Upper lobe of left lung (tissue), 6 donors: ENCODE results near the gene MRPS18A. TPM values are rescaled to one million over a fixed set of nuclear protein-coding genes. Genes with fewer than 3 reads are reported as not detected.

Source experiments
- ATAC-seq, 2 donors: fragments of 200-7000 bp; cut with Tn5 transposase; one replicate each; pipeline ENCODE4 v1.9.1; 2022; ENCODE audit warnings: mild to moderate bottlenecking in 2 of 2, moderate library complexity in 2 of 2; ENCODE audit not compliant: low FRiP score in 2 of 2
- DNase-seq, 2 donors: peaks; one replicate each; pipeline ENCODE4 v3.0.0-alpha.2; 2019 to 2020
- H3K27ac ChIP-seq, 4 donors: fragments of 200-600 bp; sonication (generic); one replicate each; pipeline ENCODE4 v1.5.1; 2016 to 2019
- H3K27me3 ChIP-seq, 4 donors: fragments of 200-600 bp; sonication (generic); one replicate each; pipeline ENCODE4 v1.5.1; 2017 to 2019
- H3K36me3 ChIP-seq, 4 donors: fragments of 200-600 bp; sonication (generic); one replicate each; pipeline ENCODE4 v1.5.1; 2016 to 2019
- H3K4me1 ChIP-seq, 4 donors: fragments of 200-600 bp; sonication (generic); one replicate each; pipeline ENCODE4 v1.5.1; 2018 to 2019
- H3K4me3 ChIP-seq, 4 donors: fragments of 200-600 bp; sonication (generic); one replicate each; pipeline ENCODE4 v1.5.1; 2017 to 2019; ENCODE audit warnings: mild to moderate bottlenecking in 2 of 4, moderate library complexity in 1 of 4
- H3K9me3 ChIP-seq, 4 donors: fragments of 200-600 bp; sonication (generic); one replicate each; pipeline ENCODE4 v1.5.1; 2018 to 2019
- EP300 ChIP-seq, 4 donors: sonication (generic); formaldehyde crosslinking; IDR thresholded peaks; one replicate each; pipeline ENCODE4 v1.5.1; 2017; ENCODE audit warnings: antibody characterized with exemption in 4 of 4, control low read depth in 2 of 4
- POLR2A ChIP-seq, 4 donors: fragments of 450-650 bp; IDR thresholded peaks; one replicate each; pipeline ENCODE4 v1.5.1; 2016 to 2017; ENCODE audit warnings: antibody characterized with exemption in 4 of 4, mild to moderate bottlenecking in 2 of 4
- POLR2AphosphoS5 ChIP-seq, 2 donors: sonication (generic); formaldehyde crosslinking; IDR thresholded peaks; one replicate each; pipeline ENCODE4 v1.5.1; 2017; ENCODE audit warnings: antibody characterized with exemption in 2 of 2
- WGBS, 2 donors: methylation state at CpG; one replicate each; pipeline ENCODE4 v1.1.5; 2017 to 2018; 5-methylcytosine and 5-hydroxymethylcytosine counted together
- total RNA-seq, 6 donors: library from RNA; depleted of rRNA in 4 of 6; stranded (reverse); fragments of >200 nt in 4 of 6; gene quantifications; one replicate each; pipeline versions ENCODE4 v1.1.0 to v1.2.1, GENCODE V29; 2016 to 2021
- TF ChIP-seq, protein P1 (sequence below), 6 experiments: fragments of 450-650 bp in 4 of 6; fragments of 200-600 bp in 2 of 6; sonication (generic) in 2 of 6; IDR thresholded peaks; one replicate each; pipeline ENCODE4 v1.5.1; 2016 to 2019; ENCODE audit warnings: antibody characterized with exemption in 6 of 6
- donor health status: DM: no; HTN: no; CAD: no; lungs with moderate emphysema.
- donor health status: DM: no; HTN: yes; CAD: no; lungs with severe emphysema.

The MRPS18A gene
- total RNA-seq, 6 donors from 2014 or later: 21.0 to 45.6 (median 33.4) TPM

GRCh38 chr6:43727634-43728033 is 40.0 kb upstream of the MRPS18A start:
- H3K4me1 ChIP-seq: peaks cover 22 to 28% (median 25%) of the 10 kb centered on the region in 4 donors
- TF ChIP-seq, protein P1, sequence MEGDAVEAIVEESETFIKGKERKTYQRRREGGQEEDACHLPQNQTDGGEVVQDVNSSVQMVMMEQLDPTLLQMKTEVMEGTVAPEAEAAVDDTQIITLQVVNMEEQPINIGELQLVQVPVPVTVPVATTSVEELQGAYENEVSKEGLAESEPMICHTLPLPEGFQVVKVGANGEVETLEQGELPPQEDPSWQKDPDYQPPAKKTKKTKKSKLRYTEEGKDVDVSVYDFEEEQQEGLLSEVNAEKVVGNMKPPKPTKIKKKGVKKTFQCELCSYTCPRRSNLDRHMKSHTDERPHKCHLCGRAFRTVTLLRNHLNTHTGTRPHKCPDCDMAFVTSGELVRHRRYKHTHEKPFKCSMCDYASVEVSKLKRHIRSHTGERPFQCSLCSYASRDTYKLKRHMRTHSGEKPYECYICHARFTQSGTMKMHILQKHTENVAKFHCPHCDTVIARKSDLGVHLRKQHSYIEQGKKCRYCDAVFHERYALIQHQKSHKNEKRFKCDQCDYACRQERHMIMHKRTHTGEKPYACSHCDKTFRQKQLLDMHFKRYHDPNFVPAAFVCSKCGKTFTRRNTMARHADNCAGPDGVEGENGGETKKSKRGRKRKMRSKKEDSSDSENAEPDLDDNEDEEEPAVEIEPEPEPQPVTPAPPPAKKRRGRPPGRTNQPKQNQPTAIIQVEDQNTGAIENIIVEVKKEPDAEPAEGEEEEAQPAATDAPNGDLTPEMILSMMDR (IDR thresholded peaks at IDR 0.05): no peak
- TF ChIP-seq EP300 (IDR thresholded peaks at IDR 0.05): no peak
- no peak for TF ChIP-seq POLR2A (IDR thresholded peaks at IDR 0.05)
- no peak for TF ChIP-seq POLR2AphosphoS5 (IDR thresholded peaks at IDR 0.05)

GRCh38 chr6:43725643-43726580 is 38.3 kb upstream of the MRPS18A start:
- WGBS, 2 donors: 85 to 89% methylated on average over 5 to 7 of the region's 7 CpGs
- DNase-seq (no peak), ATAC-seq (no peak)
- Histone ChIP-seq H3K27me3 (no peaks in the 10 kb centered on the region), H3K4me3 (no peak overlapping the region), H3K9me3 (peaks cover 2 to 9% (median 7%) of the 10 kb centered on the region in 4 donors), H3K36me3 (no peaks in the 10 kb centered on the region), H3K27ac (peak overlapping the region; percentile 31 to 76 (median 56)), H3K4me1 (peaks cover 22 to 28% (median 25%) of the 10 kb centered on the region in 4 donors)
- no peak for TF ChIP-seq EP300 (IDR thresholded peaks at IDR 0.05)
- no peak for TF ChIP-seq POLR2AphosphoS5 (IDR thresholded peaks at IDR 0.05)
- TF ChIP-seq, protein P1 (IDR thresholded peaks at IDR 0.05): no peak
- TF ChIP-seq POLR2A (IDR thresholded peaks at IDR 0.05): no peak

More at GRCh38 chr6:43727634-43728033, 40.0 kb upstream of the MRPS18A start:
- Histone ChIP-seq H3K27ac (no peak overlapping the region), H3K27me3 (no peaks in the 10 kb centered on the region), H3K9me3 (peaks cover 5 to 16% (median 9%) of the 10 kb centered on the region in 4 donors), H3K36me3 (no peaks in the 10 kb centered on the region), H3K4me3 (no peak overlapping the region)
- DNase-seq (no peak), ATAC-seq (no peak)
- 66 to 93% methylated on average over 3 of the region's 3 CpGs for WGBS, 2 donors

DNA sequence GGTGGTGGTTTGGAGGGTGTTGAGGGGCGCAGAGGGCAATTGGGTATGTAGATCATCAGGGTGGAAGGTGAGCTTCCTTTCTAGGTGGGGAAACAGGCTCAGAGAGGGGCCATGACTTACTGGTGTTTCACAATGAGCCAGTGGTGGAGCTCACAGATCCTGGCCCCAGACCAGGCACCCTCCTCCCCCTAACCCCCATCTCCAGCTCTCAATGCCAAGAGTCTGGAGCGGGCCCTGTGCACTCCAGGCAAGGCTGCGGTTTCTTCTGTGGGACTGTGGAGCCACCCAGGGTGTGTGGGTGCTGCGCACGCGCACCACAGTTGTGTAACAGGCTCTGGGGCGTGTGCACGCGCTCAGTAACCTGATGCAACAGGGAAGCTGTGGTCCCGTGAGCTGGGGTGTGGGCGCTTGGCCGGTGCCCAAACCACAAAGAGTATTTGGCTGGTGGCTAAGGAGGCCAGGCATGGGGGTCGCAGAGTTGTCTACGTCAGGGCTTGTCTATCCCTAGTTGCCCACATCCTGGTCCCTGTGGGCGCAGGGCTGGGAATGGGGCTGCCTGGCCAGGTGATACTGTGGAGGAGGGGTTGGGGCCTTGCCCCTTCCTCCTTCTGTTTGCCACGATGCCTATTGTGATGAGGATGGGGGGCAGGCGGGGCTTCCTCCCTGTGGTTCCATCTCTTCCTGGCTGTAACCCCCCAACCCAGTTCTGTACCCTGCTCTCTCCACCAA is 37.5 kb upstream of the MRPS18A start:
- Histone ChIP-seq H3K4me1 (peaks cover 22 to 28% (median 25%) of the 10 kb centered on the region in 4 donors), H3K27ac (peak overlapping the region; percentile 31 to 76 (median 56)), H3K27me3 (no peaks in the 10 kb centered on the region), H3K4me3 (no peak overlapping the region), H3K9me3 (peaks cover 0 to under 1% (median 0%) of the 10 kb centered on the region in 4 donors), H3K36me3 (no peaks in the 10 kb centered on the region)
- DNase-seq: peak; percentile 94 to 95
- 22 to 41% methylated on average over 13 to 17 of the region's 17 CpGs for WGBS, 2 donors
- ATAC-seq: peak; percentile 95 to 96
- TF ChIP-seq, protein P1 (IDR thresholded peaks at IDR 0.05): peak in 2 of 6 experiments; percentile 2 to 8
- TF ChIP-seq POLR2AphosphoS5 (IDR thresholded peaks at IDR 0.05): peak; percentile 84 to 91
- TF ChIP-seq POLR2A (IDR thresholded peaks at IDR 0.05): peak in 1 of 4 donors; percentile 68
- peak in 2 of 4 donors; percentile 68 to 97 for TF ChIP-seq EP300 (IDR thresholded peaks at IDR 0.05)

- Histone ChIP-seq H3K27me3 (no peaks in the 10 kb centered on the region), H3K27ac (peak overlapping the region in 3 of 4 donors; percentile 38 to 76 (median 75)), H3K9me3 (no peaks in the 10 kb centered on the region)
Measured at GRCh38 chr6:43724354-43724753, 36.8 kb upstream of the MRPS18A start.

More at GRCh38 chr6:43724354-43724753, 36.8 kb upstream of the MRPS18A start:
- Histone ChIP-seq H3K4me3 (no peak overlapping the region), H3K36me3 (no peaks in the 10 kb centered on the region), H3K4me1 (peaks cover 22 to 28% (median 25%) of the 10 kb centered on the region in 4 donors)
- TF ChIP-seq, protein P1 (IDR thresholded peaks at IDR 0.05): no peak
- no peak for TF ChIP-seq POLR2A (IDR thresholded peaks at IDR 0.05)
- TF ChIP-seq POLR2AphosphoS5 (IDR thresholded peaks at IDR 0.05): no peak
- TF ChIP-seq EP300 (IDR thresholded peaks at IDR 0.05): no peak
- DNase-seq (no peak), ATAC-seq (no peak)
- 42 to 69% methylated on average over 2 of the region's 2 CpGs for WGBS, 2 donors
